NCI-H510A (cell line): Measurements from ENCODE around the gene GRIN2A.
"Not testable (repeated sequence)": the region's sequence is repeated elsewhere in the genome, so short reads cannot be mapped to it uniquely, and the experiment has no call there.

Experiments used
- DNase-seq: peaks from one replicate; lab custom pipeline; 2025; lab: John Stamatoyannopoulos, UW

The GRIN2A gene

DNA sequence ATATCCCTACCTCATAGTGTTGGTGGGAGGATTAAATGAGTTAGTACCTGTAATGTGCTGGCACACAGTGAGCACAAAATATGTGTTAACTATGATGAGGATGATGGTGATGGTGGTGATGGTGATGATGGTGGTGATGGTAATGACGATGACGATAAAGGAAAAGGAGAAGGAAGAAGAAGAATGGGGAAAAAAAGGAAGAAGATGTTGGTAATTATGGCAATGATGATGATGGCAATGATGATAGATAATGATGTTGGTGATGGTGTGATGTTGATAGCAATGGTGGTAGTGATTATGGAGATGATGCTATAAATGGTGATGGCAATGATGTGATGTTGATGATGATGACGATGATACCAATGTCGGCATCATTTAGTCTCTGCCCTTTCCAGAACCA lies 270.2 kb downstream of the GRIN2A start:
- DNase-seq = no peak

DNA sequence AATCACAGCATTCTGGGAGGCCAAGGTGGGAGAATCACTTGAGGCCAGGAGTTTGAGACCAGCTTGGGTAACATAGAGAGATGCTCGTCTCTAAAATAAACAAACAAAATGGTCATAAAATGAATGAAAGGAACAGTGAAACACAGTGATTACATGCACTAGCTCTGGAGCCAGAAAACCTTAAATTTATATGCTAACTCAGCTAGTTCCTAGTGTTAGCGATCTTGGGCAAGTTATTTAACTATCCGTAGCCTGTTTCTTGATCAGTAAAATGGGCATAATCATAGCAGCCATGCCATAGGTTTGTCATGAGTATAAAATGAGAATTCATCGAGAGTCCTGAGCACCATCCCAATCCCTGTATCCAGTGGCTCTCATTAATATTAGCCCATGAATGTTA lies 271.0 kb downstream of the GRIN2A start:
- no peak for DNase-seq

- DNase-seq = no peak
Observed at GRCh38 chr16:9909072-9909825, 273.0 kb downstream of the GRIN2A start.

DNA sequence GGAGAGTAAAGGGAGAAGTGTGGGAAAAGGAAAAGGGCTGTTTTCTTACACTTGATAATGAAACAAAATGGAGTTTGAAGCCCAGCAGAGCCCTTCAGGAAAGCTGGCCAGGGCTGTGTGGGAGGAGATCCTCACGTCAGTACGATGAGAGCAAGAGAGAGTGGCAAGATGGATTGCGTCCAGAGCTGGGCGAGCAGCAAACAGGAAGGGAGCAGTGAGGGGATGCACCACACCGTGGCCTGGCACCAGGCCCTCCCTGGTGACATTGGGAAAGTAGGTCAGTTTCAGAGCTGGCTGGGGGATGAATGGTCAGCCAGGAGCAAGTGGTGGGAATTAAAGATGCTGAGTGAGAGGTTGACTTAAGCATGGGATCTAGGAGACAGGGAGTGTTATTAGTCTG lies 273.6 kb downstream of the GRIN2A start:
- no peak for DNase-seq

- DNase-seq = no peak
Observed at GRCh38 chr16:9907752-9908151, 274.5 kb downstream of the GRIN2A start.

DNA sequence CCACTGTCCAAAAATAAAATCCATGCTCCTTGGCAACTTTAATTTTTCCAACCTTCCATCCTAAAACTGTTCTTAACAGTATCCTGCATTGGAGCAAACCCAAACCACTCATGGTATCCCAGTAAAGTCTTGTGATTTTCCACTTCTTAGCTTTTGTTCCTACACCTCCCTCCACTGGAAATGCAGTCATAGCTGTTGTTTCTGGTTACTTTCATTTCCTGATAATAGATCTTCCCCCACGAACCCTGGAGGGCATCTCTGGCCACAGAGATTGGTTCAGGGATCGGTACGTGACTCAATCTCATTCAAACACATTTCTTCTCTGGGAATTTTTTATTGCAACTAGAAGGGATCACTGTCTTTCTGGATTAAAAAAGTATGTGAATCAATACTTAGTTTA lies 276.0 kb downstream of the GRIN2A start:
- no peak for DNase-seq

- DNase-seq = no peak
Observed at GRCh38 chr16:9904526-9904925, 277.7 kb downstream of the GRIN2A start.

DNA sequence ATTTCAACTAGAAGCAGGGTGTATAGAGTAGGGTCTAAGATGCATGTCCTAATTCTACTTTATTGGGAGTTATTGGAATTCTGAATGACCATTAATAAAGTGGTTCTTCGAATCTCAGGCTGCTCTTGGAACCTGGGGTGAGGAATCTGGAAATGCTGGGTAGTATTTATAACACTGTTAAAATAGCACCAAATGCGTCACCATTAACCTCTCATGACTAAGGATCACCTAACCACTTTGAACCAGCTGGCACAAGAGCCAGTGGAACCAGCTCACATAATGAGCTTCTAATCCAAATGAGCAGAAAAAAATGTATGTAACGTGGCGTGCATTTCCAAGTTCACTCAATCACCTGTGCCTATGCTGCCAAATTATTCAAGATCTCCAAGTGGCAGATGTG lies 281.7 kb downstream of the GRIN2A start:
- no peak for DNase-seq

DNA sequence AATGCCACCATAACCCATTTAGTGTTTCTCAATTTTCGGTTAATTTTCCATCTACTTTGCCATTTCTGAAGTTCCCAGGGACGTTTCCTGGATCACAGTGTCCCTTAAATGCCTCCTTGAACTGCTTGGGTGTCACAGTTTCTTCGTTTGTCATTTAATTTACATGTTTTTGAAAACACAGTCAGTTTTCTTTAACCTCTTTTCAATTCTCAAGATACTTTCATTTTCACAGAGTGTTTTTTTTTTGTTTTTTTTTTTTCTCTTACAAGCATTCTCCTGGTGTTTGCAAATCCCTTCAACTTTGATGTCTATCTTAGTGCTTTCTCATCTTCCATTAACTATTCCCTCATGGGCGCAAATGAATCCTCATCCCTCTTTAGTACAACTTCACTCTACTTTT lies 283.7 kb downstream of the GRIN2A start:
- no peak for DNase-seq

DNA sequence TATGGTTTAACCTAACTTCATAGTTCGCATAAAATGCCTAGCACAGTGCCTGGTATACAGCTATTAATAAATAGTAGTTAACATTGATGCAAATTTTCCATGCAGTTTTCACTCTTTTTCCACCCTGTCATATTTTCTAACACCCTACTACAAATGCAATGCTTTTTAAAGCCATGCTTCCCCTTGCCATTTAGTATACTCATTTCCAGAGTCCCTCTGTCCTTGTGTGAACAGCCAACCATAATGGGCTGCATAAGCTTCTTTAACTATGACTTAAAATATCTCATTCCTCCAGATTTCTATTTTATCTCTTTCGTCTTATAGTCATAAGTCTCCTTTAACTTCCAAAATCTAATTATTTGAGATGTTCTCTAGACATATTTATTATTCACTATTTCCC lies 284.1 kb downstream of the GRIN2A start:
- DNase-seq = no peak

DNA sequence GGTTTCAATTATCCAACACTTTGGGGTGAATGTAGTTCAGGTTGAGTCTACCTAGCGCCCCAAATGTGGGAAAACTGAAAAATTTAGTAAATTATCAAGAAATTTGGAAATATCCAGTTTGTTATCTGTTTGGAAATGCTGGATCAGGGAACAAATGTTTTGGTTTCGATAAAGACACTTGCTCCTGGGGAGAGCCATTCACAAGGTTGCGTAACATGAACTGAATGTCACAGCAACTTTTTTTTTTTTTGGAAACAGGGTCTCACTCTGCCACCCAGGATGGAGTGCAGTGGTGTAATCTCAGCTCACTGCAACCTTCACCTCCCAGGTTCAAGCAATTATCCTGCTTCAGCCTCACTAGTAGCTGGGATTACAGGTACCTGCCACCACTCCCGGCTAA lies 286.4 kb downstream of the GRIN2A start:
- DNase-seq = no peak

DNA sequence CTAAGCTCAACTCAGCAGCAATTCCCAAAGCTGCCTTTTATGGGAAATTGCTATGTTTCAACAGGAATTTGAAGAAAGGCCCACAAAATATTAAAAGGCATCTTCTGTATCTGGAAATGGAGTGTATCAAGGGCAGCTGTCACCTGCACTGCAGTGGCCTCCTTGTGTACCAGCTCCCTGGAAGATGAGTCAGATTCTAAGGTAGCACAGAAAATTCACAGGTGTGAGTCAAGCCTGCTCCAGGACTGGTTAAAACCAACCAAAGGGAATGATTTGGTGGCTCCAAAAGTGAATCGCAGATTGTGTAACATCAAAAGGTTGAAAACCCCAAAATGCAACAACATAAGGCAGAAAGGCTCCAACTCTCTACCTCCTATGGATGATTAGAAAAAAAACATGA lies 296.4 kb downstream of the GRIN2A start:
- no peak for DNase-seq

DNA sequence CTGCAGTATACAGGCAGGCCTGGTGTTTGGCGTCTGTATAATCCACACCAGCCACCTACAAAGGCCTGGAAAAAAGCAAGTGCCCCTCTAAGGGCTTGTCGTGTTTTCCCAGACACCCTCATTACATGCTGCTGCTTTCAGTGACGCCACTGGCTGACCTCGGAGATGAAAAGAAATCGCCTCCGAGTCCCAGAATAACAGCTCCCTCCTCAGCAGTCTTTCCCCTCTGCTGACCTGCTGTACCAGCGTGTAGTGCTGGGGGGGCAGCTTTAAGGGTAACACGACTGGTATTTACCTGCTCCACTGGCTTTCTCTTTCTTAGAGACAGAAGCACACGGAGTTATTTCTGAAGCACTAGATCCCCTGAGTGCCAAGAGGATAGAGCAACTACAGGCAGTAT lies 296.8 kb downstream of the GRIN2A start:
- DNase-seq = no peak

DNA sequence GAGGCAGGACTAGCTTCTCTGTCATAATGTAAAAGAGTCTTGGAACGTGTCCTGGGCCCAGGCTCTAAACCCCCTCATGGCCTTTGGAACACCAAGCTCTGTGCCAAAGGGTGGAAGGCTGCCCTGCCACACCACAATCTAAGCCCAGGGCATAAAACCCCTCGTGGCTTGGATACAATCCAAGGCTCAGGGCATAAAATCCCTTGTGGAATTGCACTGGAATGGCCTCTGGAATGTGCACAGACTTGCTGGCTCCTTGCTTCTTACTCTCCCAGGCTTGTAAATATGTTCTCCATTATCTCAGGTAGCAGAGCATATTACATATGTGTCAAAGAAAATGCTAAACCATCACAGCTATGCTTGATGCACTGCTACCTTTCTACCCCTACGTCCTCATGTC lies 306.2 kb downstream of the GRIN2A start:
- not testable (repeated sequence) for DNase-seq

DNA sequence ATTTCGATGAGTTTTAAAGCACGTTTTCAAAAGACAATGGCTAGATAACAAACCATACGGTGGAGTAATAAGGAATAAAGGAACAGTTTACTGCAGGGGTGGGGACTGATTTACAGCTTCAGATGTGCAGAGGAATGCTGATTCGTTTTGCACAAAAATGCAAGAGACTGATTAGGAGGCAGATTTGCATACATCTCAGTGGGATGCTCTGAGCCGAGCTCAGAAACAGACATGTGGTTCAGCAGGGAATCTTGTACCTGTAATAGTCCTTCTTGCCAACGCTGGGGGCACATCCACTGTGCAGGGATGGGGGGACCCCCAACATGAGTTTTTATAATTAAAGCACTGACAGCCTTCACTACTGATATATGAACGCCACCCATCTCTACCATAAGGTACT lies 308.0 kb downstream of the GRIN2A start:
- DNase-seq = no peak

GRCh38 chr16:9870962-9871361 lies 311.3 kb downstream of the GRIN2A start:
- no peak for DNase-seq

DNA sequence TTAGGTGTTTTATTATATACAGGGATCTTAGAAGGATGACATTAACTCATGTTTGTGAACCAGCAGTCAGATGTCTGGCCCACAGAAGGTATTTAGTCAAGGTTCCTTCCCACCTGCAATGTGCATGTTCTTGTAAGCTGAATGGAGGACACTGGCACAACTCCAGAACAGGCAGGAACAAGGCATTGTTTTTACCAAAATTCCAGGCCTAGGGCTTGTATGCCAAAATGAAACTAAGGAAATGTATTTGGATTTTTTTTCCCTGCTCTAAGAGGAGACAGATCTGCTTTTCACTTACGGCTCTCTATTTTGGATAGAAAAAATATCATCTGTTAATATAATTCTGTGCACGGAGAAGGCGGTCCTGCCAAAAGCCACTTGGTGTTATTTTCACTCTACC lies 312.5 kb downstream of the GRIN2A start:
- DNase-seq = no peak

DNA sequence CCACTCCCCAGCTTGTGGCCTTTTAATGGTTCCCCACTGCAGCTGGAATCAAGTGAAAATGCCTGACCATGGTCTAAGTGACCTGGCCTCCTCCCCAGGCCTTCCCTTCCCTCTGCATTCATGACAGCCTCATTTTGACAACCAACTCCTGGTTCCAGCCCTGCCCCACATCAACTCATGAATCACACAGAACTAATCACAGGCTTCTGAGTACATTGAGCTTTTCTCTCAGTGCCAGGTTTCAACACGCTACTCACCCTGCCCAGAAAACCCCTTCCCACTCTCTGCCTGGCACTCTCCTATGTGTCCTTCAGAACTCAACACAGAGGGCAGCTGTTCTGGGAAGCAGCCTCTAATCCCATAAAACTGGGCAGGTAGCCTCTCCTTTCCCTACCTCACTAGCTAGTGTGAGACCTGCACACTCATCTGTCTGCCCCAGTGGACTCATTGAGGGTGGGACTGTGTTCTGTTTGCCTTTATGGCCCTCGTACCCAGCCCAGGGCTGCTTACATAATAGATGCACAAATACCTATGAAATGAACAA lies 313.6 kb downstream of the GRIN2A start:
- DNase-seq = no peak

DNA sequence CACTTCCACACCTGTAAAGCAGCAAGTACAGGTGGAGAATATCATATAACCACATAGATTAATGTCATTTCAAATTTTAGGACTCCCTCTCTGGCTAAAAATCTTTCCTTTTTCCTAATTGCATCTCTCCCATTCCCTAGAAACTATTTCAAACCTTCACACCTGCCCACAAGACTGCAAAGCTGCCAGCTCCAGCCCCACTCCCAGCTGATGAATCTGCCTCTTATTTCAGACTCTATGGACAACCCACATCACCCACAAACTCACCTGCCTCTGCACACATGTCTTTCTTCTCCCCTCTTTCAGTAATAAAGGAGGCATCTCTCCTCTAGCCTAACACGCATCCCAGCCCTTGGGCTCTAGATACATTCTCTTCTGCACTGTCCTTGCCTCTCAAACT lies 315.1 kb downstream of the GRIN2A start:
- no peak for DNase-seq

DNA sequence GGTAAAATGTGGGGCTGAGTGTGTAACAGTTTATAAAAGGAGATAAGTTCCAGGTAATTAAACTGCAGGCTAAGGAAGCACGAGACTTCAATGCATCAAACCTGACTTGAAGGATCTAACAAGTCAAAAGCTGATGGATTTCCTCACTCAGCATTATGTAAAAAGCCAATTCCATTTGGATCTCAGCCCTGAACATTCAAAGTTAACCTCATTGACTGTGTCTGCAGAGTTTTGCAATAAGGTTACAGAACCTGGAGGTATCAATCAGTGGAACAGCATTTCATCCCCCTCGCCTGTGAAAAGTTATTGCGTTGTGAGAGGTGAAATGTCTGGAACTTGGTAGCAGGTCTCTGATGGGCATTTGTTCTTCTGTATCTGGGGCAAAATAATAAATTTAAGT lies 317.8 kb downstream of the GRIN2A start:
- no peak for DNase-seq

GRCh38 chr16:9862327-9862726 lies 319.9 kb downstream of the GRIN2A start:
- DNase-seq = no peak

GRCh38 chr16:9860876-9861275 lies 321.4 kb downstream of the GRIN2A start:
- DNase-seq = no peak

GRCh38 chr16:9859701-9860327 lies 322.4 kb downstream of the GRIN2A start:
- DNase-seq = no peak

DNA sequence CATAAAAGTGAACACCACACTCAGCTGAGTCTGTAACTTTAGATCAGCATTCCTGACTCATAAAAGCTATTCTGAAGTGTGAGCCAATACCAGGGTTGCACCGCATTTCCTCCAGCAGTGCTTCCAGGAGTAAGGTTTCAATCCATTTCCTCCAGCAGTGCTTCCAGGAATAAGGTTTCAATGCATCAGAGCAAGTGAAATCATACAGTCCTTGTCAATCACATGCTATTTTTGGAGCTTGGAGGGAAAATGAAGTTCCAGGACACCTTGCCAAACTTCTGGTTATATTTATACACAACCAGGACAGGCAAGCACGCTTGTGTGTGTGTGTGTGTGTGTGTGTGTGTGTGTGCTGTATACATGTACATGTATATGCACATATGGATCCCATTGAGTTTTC lies 327.6 kb downstream of the GRIN2A start:
- no peak for DNase-seq
